HepG2 (cell line): ENCODE data around the gene CYB5B. TPM values are rescaled to one million over a fixed set of nuclear protein-coding genes. Genes with fewer than 3 reads are reported as not detected.

Experiments used
- ATAC-seq: fragments of 200-7000 bp; cut with Tn5 transposase; 3 replicates; pipeline ENCODE4 v1.9.1; 2020; ENCODE audit warnings: mild to moderate bottlenecking, moderate library complexity
- BruUV-seq: library from RNA; stranded (reverse); fragments of 400-500 nt; replicated peaks from 2 replicates; lab custom pipeline; 2021; lab: Mats Ljungman, UMichigan
- CTCF ChIA-PET: fragments of 300-600 bp; formaldehyde crosslinking; extraction: SDS; loops from one replicate; lab custom pipeline; 2021; ENCODE audit warnings: low total read pairs, inconsistent platforms, low intra/inter-chr PET ratio; lab: Yijun Ruan, JAX
- POLR2A ChIA-PET: fragments of 350-600 bp; sonication (Branson Sonifier 250); formaldehyde crosslinking; loops from one replicate; lab custom pipeline; 2020; ENCODE audit warnings: antibody characterized with exemption, inconsistent platforms; lab: Yijun Ruan, JAX
- DNase-seq: peaks from one replicate; pipeline ENCODE4 v3.0.0-alpha.2; 2015; ENCODE audit warnings: low spot score
- FAIRE-seq: peaks from 3 replicates; lab custom pipeline; 2011; peaks lifted over from hg19 to GRCh38; lab: Jason Lieb, UNC
- H2AFZ ChIP-seq: one replicate; pipeline ENCODE4 v1.6.1; 2011; ENCODE audit warnings: low read length, inconsistent platforms
- H3K27ac ChIP-seq: fragments of 300-600 bp; 3 replicates; pipeline ENCODE4 v1.8.0; 2011; ENCODE audit warnings: mixed run types, mild to moderate bottlenecking, mixed read lengths, low read length, inconsistent platforms; ENCODE audit not compliant: insufficient read depth; ENCODE audit errors: extremely low read length
- H3K27me3 ChIP-seq, 2 experiments: fragments of 200-600 bp in 1 of 2; 2 replicates in 1 of 2; 3 replicates in 1 of 2; pipeline versions ENCODE4 v1.6.0 to v1.8.0; 2011; ENCODE audit warnings: low read length in 2 of 2, mild to moderate bottlenecking in 2 of 2, moderate library complexity in 2 of 2, inconsistent platforms in 1 of 2; ENCODE audit not compliant: insufficient read depth in 2 of 2, control insufficient read depth in 1 of 2
- H3K36me3 ChIP-seq, 2 experiments: fragments of 200-600 bp in 1 of 2; replicated peaks in 1 of 2; 2 replicates in 1 of 2; 3 replicates in 1 of 2; pipeline versions ENCODE4 v1.5.1 to v1.8.0; 2011; ENCODE audit warnings: low read length in 2 of 2, inconsistent platforms in 1 of 2; ENCODE audit not compliant: insufficient read depth in 2 of 2, control insufficient read depth in 1 of 2
- H3K4me1 ChIP-seq: 2 replicates; pipeline ENCODE4 v1.5.1; 2012; ENCODE audit warnings: low read length, inconsistent platforms; ENCODE audit not compliant: insufficient read depth
- H3K4me2 ChIP-seq: 2 replicates; pipeline ENCODE4 v1.6.0; 2011; ENCODE audit warnings: low read depth, low read length, inconsistent platforms
- H3K4me3 ChIP-seq, 3 experiments: fragments of 200-600 bp in 1 of 3; sonication (generic), shearing (Covaris generic) in 1 of 3; replicated peaks in 1 of 3; 2 replicates each; pipeline ENCODE4 v1.5.1; 2011 to 2016; ENCODE audit warnings: low read length in 3 of 3, inconsistent platforms in 2 of 3, low read depth in 2 of 3, mild to moderate bottlenecking in 2 of 3, control low read depth in 1 of 3, mixed read lengths in 1 of 3; ENCODE audit not compliant: insufficient read depth in 1 of 3
- H3K79me2 ChIP-seq: one replicate; pipeline ENCODE4 v1.6.1; 2011; ENCODE audit warnings: low read length, inconsistent platforms; ENCODE audit not compliant: insufficient read depth
- H3K9ac ChIP-seq: 2 replicates; pipeline ENCODE4 v1.6.0; 2011; ENCODE audit warnings: mild to moderate bottlenecking, low read depth, low read length, inconsistent platforms; ENCODE audit not compliant: insufficient read depth
- H3K9me3 ChIP-seq: 2 replicates; pipeline ENCODE4 v1.5.1; 2012; ENCODE audit warnings: mild to moderate bottlenecking, low read length
- H4K20me1 ChIP-seq: 2 replicates; pipeline ENCODE4 v1.6.0; 2011; ENCODE audit warnings: inconsistent platforms, mild to moderate bottlenecking, low read length, moderate library complexity; ENCODE audit not compliant: insufficient read depth
- CBFB ChIP-seq: sonication (generic); formaldehyde crosslinking; IDR thresholded peaks from 2 replicates; pipeline ENCODE4 v1.4.0; 2020; ENCODE audit warnings: missing genetic modification reagents
- DMAP1 ChIP-seq: IDR thresholded peaks from 2 replicates; pipeline ENCODE4 v1.6.1; 2016
- ERF ChIP-seq: IDR thresholded peaks from 2 replicates; pipeline ENCODE4 v1.6.1; 2018; ENCODE audit warnings: missing biosample characterization, missing genetic modification reagents
- HNRNPUL1 ChIP-seq: fragments of 200-400 bp; formaldehyde crosslinking; IDR thresholded peaks from 2 replicates; pipeline ENCODE4 v1.6.1; 2017; ENCODE audit warnings: low read depth, mild to moderate bottlenecking, low read length, moderate library complexity
- PRPF4 ChIP-seq: fragments of 200-400 bp; formaldehyde crosslinking; IDR thresholded peaks from 2 replicates; pipeline ENCODE4 v1.6.1; 2016; ENCODE audit warnings: low read length, low read depth; ENCODE audit not compliant: poor library complexity, severe bottlenecking
- SALL2 ChIP-seq: sonication (generic); formaldehyde crosslinking; IDR thresholded peaks from 2 replicates; pipeline ENCODE4 v1.8.1; 2023; ENCODE audit warnings: mild to moderate bottlenecking, missing genetic modification reagents, inconsistent platforms
- SIN3A ChIP-seq: IDR thresholded peaks from 2 replicates; pipeline ENCODE4 v1.6.1; 2011; ENCODE audit warnings: low read depth, mild to moderate bottlenecking, control low read depth, low read length, borderline replicate concordance
- ZC3H4 ChIP-seq: sonication (generic); formaldehyde crosslinking; IDR thresholded peaks from 2 replicates; pipeline ENCODE4 v1.4.0; 2020; ENCODE audit warnings: missing genetic modification reagents, borderline replicate concordance
- ZFP1 ChIP-seq: IDR thresholded peaks from 2 replicates; pipeline ENCODE4 v1.6.1; 2016
- ZFP37 ChIP-seq: sonication (generic); formaldehyde crosslinking; IDR thresholded peaks from 2 replicates; pipeline ENCODE4 v1.4.0; 2020; ENCODE audit warnings: missing genetic modification reagents, borderline replicate concordance
- ZMAT3 ChIP-seq: sonication (generic); formaldehyde crosslinking; conservative IDR thresholded peaks from 2 replicates; pipeline ENCODE4 v1.7.0; 2021; ENCODE audit warnings: missing genetic modification reagents
- ZNF333 ChIP-seq: sonication (generic); formaldehyde crosslinking; IDR thresholded peaks from 2 replicates; pipeline ENCODE4 v1.4.0; 2020; ENCODE audit warnings: mild to moderate bottlenecking, missing genetic modification reagents, borderline replicate concordance
- ZNF816 ChIP-seq: sonication (generic); formaldehyde crosslinking; IDR thresholded peaks from 2 replicates; pipeline ENCODE4 v1.8.0; 2022; ENCODE audit warnings: missing genetic modification reagents, mild to moderate bottlenecking, borderline replicate concordance
- ZSCAN22 ChIP-seq: sonication (generic); formaldehyde crosslinking; IDR thresholded peaks from 2 replicates; pipeline ENCODE4 v1.4.0; 2020; ENCODE audit warnings: mild to moderate bottlenecking, missing genetic modification reagents
- WGBS: methylation state at CpG from one replicate; pipeline ENCODE4 v1.1.6; 2017; ENCODE audit warnings: low lambda C conversion rate; 5-methylcytosine and 5-hydroxymethylcytosine counted together
- in situ Hi-C: cut with HindIII; loops from 2 replicates; pipeline ENCODE4 v1.10.0; 2017; ENCODE audit warnings: low pct_unique_long_range_greater_than_20kb; ENCODE audit not compliant: extremely low pct_ligation_motif_present
- intact Hi-C: fragments of 100-400 bp; cut with micrococcal nuclease; formaldehyde crosslinking; loops from one replicate; pipeline ENCODE4 v1.10.0; 2022; ENCODE audit not compliant: unreplicated experiment
- polyA plus RNA-seq, 8 experiments: library from polyadenylated mRNA; depleted of rRNA in 3 of 8; stranded (reverse) in 7 of 8; unstranded in 1 of 8; fragments of >200 nt; fragmentation: Illumina TruSeq in 4 of 8; extraction: Trizol in 4 of 8; gene quantifications; 2 replicates each; pipeline versions ENCODE4 v1.2.1 to v1.2.3, GENCODE V29; 2011 to 2016; ENCODE audit warnings: low read depth in 4 of 8, missing spikeins in 1 of 8, mixed read lengths in 1 of 8; ENCODE audit not compliant: insufficient read depth in 1 of 8
- total RNA-seq, 5 experiments: library from RNA; depleted of rRNA; stranded (reverse); fragments of >200 nt; fragmentation: Illumina TruSeq; extraction: Trizol; gene quantifications; 2 replicates each; pipeline ENCODE4 v1.2.3, GENCODE V29; 2016; ENCODE audit warnings: low read depth in 1 of 5
- TF ChIP-seq, protein P1 (sequence below): sonication (generic); formaldehyde crosslinking; IDR thresholded peaks from 2 replicates; pipeline ENCODE4 v1.4.0; 2020; ENCODE audit warnings: missing genetic modification reagents
- TF ChIP-seq, protein P2 (sequence below): sonication (generic); formaldehyde crosslinking; IDR thresholded peaks from 2 replicates; pipeline ENCODE4 v1.9.0; 2021; ENCODE audit warnings: missing genetic modification reagents, borderline replicate concordance
- TF ChIP-seq, protein P3 (sequence below): sonication (generic); formaldehyde crosslinking; IDR thresholded peaks from 2 replicates; pipeline ENCODE4 v1.8.0; 2022; ENCODE audit warnings: mild to moderate bottlenecking, missing genetic modification reagents, moderate library complexity
- TF ChIP-seq, protein P4 (sequence below), 2 experiments: sonication (generic) in 1 of 2; formaldehyde crosslinking in 1 of 2; IDR thresholded peaks; 2 replicates each; pipeline versions ENCODE4 v1.4.0 to v1.6.1; 2018 to 2020; ENCODE audit warnings: missing genetic modification reagents in 2 of 2, borderline replicate concordance in 1 of 2, low read depth in 1 of 2, mild to moderate bottlenecking in 1 of 2, missing biosample characterization in 1 of 2

Gene CYB5B
- total and polyA plus RNA-seq, 2 of the 13 experiments (the other 11 are each of a cell fraction or from before 2014, with no cell fraction given), result 234 to 432 TPM

DNA sequence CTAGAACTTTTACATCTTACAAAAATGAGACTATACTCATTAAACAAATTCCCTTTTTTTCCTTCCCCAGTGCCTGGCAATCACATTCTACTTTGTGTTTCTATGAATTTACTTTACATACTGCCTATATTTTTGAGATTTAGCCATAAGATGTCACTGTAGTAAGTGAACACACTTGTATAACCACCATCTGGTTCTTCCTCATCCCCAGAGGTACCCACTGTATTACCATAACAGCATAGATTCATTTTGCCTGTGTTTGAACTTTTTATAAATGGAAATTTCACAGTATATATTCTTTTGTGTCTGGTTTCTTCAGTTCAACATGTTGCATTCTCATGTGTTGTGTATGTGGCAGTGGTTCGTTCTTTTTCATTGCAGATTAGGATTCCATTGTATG, 15.8 kb downstream of the CYB5B start:
- ATAC-seq (no peak), FAIRE-seq (no peak), DNase-seq (no peak)
- Histone ChIP-seq H3K27ac (no peak overlapping the region), H3K4me3 (no peak overlapping the region), H3K4me1 (peaks cover 86% of the 10 kb centered on the region), H3K9ac (no peak overlapping the region), H3K79me2 (peaks cover 97% of the 10 kb centered on the region), H3K4me2 (no peak overlapping the region), H3K36me3 (peaks cover 3 to 47% of the 10 kb centered on the region in 2 experiments), H4K20me1 (peaks cover 9% of the 10 kb centered on the region), H3K27me3 (no peaks in the 10 kb centered on the region), H3K9me3 (no peaks in the 10 kb centered on the region), H2AFZ (no peak overlapping the region)
- POLR2A ChIA-PET, result no interaction called here
- 96% methylated on average over 1 of the region's 1 CpG for WGBS
- in situ Hi-C loops (no loop called here), intact Hi-C loops (no loop called here)
- TF ChIP-seq ZFP37 (CRISPR knock-in tag) (no peak), ZSCAN22 (CRISPR knock-in tag) (no peak), CBFB (CRISPR knock-in tag) (no peak), HNRNPUL1 (no peak), PRPF4 (no peak), ZMAT3 (CRISPR knock-in tag) (no peak), ERF (no peak), ZNF816 (no peak), DMAP1 (CRISPR knock-in tag) (no peak), SIN3A (no peak), ZC3H4 (CRISPR knock-in tag) (no peak), SALL2 (no peak), ZFP1 (CRISPR knock-in tag) (no peak), ZNF333 (CRISPR knock-in tag) (no peak)
- TF ChIP-seq, protein P1, sequence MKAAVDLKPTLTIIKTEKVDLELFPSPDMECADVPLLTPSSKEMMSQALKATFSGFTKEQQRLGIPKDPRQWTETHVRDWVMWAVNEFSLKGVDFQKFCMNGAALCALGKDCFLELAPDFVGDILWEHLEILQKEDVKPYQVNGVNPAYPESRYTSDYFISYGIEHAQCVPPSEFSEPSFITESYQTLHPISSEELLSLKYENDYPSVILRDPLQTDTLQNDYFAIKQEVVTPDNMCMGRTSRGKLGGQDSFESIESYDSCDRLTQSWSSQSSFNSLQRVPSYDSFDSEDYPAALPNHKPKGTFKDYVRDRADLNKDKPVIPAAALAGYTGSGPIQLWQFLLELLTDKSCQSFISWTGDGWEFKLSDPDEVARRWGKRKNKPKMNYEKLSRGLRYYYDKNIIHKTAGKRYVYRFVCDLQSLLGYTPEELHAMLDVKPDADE (CRISPR knock-in tag), result no peak
- TF ChIP-seq, protein P2, sequence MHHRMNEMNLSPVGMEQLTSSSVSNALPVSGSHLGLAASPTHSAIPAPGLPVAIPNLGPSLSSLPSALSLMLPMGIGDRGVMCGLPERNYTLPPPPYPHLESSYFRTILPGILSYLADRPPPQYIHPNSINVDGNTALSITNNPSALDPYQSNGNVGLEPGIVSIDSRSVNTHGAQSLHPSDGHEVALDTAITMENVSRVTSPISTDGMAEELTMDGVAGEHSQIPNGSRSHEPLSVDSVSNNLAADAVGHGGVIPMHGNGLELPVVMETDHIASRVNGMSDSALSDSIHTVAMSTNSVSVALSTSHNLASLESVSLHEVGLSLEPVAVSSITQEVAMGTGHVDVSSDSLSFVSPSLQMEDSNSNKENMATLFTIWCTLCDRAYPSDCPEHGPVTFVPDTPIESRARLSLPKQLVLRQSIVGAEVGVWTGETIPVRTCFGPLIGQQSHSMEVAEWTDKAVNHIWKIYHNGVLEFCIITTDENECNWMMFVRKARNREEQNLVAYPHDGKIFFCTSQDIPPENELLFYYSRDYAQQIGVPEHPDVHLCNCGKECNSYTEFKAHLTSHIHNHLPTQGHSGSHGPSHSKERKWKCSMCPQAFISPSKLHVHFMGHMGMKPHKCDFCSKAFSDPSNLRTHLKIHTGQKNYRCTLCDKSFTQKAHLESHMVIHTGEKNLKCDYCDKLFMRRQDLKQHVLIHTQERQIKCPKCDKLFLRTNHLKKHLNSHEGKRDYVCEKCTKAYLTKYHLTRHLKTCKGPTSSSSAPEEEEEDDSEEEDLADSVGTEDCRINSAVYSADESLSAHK, result no peak
- TF ChIP-seq, protein P3, sequence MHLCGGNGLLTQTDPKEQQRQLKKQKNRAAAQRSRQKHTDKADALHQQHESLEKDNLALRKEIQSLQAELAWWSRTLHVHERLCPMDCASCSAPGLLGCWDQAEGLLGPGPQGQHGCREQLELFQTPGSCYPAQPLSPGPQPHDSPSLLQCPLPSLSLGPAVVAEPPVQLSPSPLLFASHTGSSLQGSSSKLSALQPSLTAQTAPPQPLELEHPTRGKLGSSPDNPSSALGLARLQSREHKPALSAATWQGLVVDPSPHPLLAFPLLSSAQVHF (CRISPR knock-in tag), result no peak
- TF ChIP-seq, protein P4, sequence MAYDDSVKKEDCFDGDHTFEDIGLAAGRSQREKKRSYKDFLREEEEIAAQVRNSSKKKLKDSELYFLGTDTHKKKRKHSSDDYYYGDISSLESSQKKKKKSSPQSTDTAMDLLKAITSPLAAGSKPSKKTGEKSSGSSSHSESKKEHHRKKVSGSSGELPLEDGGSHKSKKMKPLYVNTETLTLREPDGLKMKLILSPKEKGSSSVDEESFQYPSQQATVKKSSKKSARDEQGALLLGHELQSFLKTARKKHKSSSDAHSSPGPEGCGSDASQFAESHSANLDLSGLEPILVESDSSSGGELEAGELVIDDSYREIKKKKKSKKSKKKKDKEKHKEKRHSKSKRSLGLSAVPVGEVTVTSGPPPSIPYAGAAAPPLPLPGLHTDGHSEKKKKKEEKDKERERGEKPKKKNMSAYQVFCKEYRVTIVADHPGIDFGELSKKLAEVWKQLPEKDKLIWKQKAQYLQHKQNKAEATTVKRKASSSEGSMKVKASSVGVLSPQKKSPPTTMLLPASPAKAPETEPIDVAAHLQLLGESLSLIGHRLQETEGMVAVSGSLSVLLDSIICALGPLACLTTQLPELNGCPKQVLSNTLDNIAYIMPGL (CRISPR knock-in tag; IDR thresholded peaks at IDR 0.05; ENCODE audit: borderline replicate concordance in 1 of 2, low read depth in 1 of 2), result no peak
- CTCF ChIA-PET, result no interaction called here
- no TSS peak for BruUV-seq
